GM18508 (cell line): ENCODE measurements around the gene UBE2E2.

Experiments
- ATAC-seq: cut with Tn5 transposase; IDR thresholded peaks from one replicate; pipeline ENCODE4 v1.9.1; 2021; ENCODE audit warnings: moderate number of reproducible peaks; ENCODE audit not compliant: insufficient read depth, unreplicated experiment

The UBE2E2 gene

GRCh38 chr3:23459889-23460546, 256.9 kb downstream of the UBE2E2 start:
- no peak for ATAC-seq

- no peak for ATAC-seq
Measured at GRCh38 chr3:23461069-23461468, 257.9 kb downstream of the UBE2E2 start.

GRCh38 chr3:23463791-23464190, 260.7 kb downstream of the UBE2E2 start:
- ATAC-seq, result no peak

DNA sequence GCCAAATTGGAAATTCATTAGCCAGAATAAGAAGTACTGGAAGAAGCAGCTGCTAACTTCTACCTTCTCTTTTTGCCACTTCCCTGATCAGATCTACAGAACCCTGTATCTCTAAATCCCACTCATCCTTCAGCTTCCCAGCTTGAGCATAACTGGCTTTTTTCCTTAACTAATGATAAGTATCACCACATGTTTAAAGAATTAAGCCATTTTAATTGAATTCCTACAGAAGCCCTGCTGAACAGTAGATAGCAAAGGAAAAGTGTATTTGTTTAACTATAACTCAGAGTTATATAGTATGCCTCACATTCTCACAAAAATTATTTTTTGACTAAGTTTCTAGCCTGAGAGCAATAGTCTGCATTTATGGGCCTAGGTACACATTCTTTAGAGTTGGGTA, 262.4 kb downstream of the UBE2E2 start:
- no peak for ATAC-seq

DNA sequence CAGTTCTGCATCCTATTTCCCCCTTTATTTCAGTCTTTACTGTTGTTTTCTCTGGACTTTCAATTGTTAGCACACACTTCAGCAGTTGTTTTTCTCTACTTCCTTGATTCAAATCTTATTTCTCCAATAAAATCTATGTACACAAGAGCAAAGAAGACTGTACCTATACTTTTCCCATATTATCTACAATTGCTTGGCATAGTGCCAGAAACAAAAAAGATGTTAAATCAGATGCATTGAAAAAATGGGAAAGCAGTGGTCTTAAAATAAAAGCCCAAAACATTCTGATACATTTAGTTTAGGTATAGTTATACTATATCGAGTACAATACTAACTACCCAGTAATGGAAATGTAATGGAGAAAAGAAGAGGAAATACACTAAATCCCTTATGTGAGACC, 265.1 kb downstream of the UBE2E2 start:
- no peak for ATAC-seq

DNA sequence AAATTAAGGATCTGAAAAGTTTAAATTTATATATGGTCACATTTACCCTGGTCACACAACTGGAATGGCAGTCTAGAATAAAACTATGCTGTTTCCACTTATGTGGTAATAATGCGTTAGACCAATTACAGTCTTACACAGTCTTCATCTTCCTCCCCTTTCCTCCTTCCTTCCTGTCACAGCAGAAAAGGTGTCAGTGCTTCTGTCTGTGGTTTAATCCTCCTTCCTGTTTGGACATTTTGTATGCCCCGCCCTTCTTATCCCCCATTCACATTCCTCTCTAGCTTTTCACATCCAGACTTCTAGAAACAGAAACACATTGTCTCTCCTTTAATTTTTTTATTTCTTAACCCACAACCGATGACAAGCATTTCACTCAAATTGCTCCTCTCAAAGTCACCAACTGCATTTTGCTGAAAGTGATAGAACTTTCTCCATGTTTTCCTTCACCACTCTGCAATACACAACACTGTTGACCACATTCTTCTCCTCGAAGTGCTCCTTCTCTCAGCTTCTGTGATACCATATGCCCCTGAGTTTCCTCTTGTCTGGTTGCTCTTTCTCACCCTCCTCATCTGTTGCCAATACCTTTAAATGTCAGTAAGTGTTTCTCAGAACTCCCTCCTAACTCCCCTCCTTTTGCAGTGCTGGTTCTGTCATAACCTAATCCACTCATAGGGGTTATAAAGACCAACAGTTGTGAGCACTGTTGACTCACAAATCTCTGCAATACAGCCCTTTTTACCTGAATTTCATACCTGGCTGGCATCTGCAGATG, 271.6 kb downstream of the UBE2E2 start:
- ATAC-seq, result no peak

GRCh38 chr3:23475446-23475845, 272.3 kb downstream of the UBE2E2 start:
- ATAC-seq, result no peak

DNA sequence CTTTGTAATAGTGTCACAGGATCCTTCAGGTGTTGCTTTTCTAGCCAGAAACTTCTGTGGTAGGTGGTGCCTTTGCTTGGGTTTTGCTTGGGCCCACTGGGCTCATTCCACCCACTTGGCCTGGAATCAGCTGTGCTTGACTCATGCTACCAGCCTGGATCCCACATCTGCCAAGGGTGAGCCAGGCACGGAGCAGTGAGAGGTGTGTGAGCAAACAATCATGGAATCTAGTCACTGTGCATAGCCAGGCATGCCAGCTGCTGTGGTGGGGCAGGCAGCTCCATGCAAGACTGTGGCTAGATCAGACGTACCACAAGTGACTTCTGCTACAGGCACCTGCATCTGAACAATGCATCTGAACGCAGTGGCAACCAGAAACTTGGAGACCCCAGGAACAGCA, 275.9 kb downstream of the UBE2E2 start:
- ATAC-seq, result no peak

DNA sequence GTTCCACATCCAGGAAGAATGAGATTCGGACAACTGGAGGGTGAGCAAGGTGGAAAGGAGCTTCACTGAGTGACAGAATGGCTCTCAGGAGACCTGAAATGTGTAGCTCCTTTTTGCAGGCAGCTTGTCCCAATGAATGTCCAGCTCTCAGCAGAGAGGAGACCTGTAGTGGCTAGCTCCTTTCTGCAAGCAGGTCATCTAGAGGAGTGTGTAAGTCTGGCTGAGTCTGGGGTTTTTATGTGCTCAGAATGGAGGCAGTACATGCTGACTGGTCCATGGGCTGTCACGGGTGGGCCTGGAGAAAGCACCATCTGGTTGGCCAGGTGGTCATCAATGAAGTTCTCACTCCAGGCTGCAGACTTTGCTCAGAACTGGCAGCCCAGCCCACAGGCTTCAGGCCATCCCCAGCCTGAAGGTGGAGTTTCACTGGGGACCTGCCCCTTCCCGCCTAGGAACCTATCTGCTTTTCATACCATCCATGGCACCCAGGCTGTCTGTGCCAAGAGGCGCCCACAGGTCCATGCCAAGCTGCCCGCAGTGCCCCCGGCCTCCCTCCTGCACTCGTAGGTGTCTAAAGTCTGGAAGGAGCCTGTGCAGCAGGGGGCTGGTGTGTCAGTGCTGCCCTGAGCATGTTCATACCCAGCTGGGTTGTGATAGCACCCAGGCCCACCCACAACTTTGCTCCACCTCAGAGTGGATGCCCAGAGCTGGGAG, 276.6 kb downstream of the UBE2E2 start:
- ATAC-seq, result no peak

GRCh38 chr3:23480329-23480714, 277.2 kb downstream of the UBE2E2 start:
- no peak for ATAC-seq

- no peak for ATAC-seq
Measured at GRCh38 chr3:23481011-23481615, 278.0 kb downstream of the UBE2E2 start.

- no peak for ATAC-seq
Measured at GRCh38 chr3:23481616-23482278, 278.6 kb downstream of the UBE2E2 start.

- ATAC-seq, result no peak
Measured at GRCh38 chr3:23484386-23484785, 281.3 kb downstream of the UBE2E2 start.

DNA sequence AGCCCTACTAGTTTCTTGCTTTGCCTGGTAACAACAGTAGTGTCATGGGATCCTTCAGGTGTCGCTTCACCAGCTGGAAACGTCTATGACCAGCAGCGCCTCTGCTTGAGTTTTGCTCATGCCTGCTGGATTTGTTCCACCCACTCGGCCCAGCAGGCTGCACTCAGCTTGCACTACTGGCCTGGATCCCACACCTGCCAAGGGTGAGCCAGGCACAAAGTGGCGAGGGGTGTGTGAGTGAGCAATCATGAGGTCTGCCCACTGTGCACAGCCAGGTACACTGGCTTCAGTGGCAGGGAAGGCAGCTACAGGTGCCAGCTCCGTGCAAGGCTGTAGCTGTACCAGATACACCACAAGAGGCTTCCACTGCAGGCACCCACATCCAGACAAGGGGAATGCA, 282.8 kb downstream of the UBE2E2 start:
- ATAC-seq, result no peak

DNA sequence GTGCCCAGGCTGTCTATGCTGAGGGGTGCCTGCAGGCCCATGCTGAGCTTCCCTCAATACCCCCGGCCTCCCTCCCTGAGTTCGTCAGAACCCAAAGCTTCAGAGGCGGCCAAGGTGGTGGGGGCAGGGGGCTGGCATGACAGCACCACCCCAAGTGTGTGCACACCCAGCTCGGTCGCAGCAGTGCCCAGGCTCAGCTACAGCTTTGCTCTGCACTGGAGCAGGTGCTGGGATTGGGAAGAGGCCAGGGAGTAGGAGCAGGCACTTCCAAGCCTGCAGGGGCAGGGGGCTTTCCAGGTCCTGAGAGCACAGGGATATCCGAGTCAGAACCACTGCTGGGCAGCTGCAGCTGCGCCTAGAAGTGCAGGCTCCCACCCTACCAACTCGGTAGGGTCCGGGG, 283.9 kb downstream of the UBE2E2 start:
- no peak for ATAC-seq

GRCh38 chr3:23488618-23489017, 285.5 kb downstream of the UBE2E2 start:
- no peak for ATAC-seq

DNA sequence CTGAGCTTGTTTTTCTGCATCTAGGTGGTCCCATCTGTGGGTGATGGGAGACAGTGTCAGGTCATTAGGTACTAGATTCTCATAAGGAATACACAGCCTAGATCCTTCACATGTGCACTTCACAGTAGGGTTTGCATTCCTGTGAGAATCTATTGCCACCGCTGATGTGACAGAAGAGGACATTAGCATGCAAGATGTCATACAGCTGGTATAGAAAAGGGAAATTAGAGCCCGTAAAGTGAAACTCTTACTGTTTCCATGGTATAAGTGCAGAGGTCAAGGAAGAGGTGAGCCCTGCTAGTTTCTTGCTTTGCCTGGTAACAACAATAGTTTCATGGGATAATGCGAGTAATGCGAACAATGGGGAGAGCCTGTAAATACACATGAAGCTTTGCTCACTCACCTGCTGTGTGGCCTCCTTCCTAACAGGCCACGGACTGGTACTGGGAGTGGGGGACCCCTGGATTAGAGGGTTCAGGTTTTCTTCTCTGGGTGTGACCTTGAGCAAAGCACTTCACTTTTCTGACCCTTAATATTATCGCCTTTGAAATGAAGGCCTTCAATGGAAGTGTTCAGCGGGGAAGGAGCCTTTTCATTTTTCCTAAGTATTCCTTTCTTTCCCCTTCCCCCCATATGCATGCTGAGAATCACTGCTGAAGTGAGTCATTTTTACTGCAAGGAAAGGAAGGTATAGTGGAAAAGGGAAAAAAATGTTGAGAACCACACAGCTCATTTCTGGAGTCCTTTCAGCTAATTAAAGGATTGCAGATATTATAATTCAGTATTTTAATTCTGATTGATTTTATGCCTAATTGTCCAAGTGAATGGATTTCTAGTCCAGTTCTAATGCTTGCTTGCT, 286.4 kb downstream of the UBE2E2 start:
- ATAC-seq, result no peak

- no peak for ATAC-seq
Measured at GRCh38 chr3:23490459-23490858, 287.3 kb downstream of the UBE2E2 start.

- no peak for ATAC-seq
Measured at GRCh38 chr3:23492057-23492456, 288.9 kb downstream of the UBE2E2 start.

GRCh38 chr3:23493889-23494288, 290.8 kb downstream of the UBE2E2 start:
- ATAC-seq, result no peak
